GM12865 (cell line): Measurements from ENCODE around the gene ICAM1.

ENCODE experiments used
- DNase-seq: peaks from one replicate; pipeline ENCODE4 v3.0.0; 2010; ENCODE audit warnings: low read depth
- H3K4me3 ChIP-seq: 2 replicates; pipeline ENCODE4 v1.5.1; 2011; ENCODE audit warnings: mild to moderate bottlenecking, low read depth, low read length, control low read depth
- CTCF ChIP-seq: IDR thresholded peaks from 2 replicates; pipeline ENCODE4 v1.5.1; 2011; ENCODE audit warnings: low read length, control low read depth, low read depth, inconsistent platforms; ENCODE audit not compliant: insufficient read depth; ENCODE audit errors: missing control alignments

Gene ICAM1

GRCh38 chr19:10318807-10319682 is 48.1 kb downstream of the ICAM1 start:
- H3K4me3 ChIP-seq: no peak overlapping the region
- TF ChIP-seq CTCF: no peak
- no peak for DNase-seq

GRCh38 chr19:10320602-10321416 is 49.9 kb downstream of the ICAM1 start:
- no peak overlapping the region for H3K4me3 ChIP-seq
- no peak for TF ChIP-seq CTCF
- no peak for DNase-seq

GRCh38 chr19:10321417-10321797 is 50.5 kb downstream of the ICAM1 start:
- no peak overlapping the region for H3K4me3 ChIP-seq
- no peak for TF ChIP-seq CTCF
- no peak for DNase-seq

- no peak overlapping the region for H3K4me3 ChIP-seq
- DNase-seq: no peak
- TF ChIP-seq CTCF: no peak
Observed at GRCh38 chr19:10321874-10322835, 51.2 kb downstream of the ICAM1 start.

GRCh38 chr19:10325732-10326131 is 54.8 kb downstream of the ICAM1 start:
- TF ChIP-seq CTCF: no peak
- no peak overlapping the region for H3K4me3 ChIP-seq
- no peak for DNase-seq

GRCh38 chr19:10327793-10328192 is 56.9 kb downstream of the ICAM1 start:
- no peak overlapping the region for H3K4me3 ChIP-seq
- TF ChIP-seq CTCF: no peak
- no peak for DNase-seq
